ENCODE data around the gene AIMP1. TPM values are rescaled to one million over a fixed set of nuclear protein-coding genes. Genes with fewer than 3 reads are reported as not detected.

Gene AIMP1
- total and polyA plus RNA-seq, 5 experiments from 2014 or later = 56.1 to 95.5 (median 64.6) TPM

GRCh38 chr4:106336618-106337017, 20.3 kb downstream of the AIMP1 start:
- peaks cover 17 to 42% (median 33%) of the 10 kb centered on the region in 4 donors for H3K4me1 Mint-ChIP-seq
- H3K9me3 Mint-ChIP-seq = peaks cover 0 to 24% (median 12%) of the 10 kb centered on the region in 9 donors
- no peak overlapping the region for H3K27ac Mint-ChIP-seq
- no peak for ATAC-seq
- DNase-seq = no peak
- peaks cover 45 to 93% (median 79%) of the 10 kb centered on the region in 3 donors for H3K36me3 Mint-ChIP-seq
- no peaks in the 10 kb centered on the region for H3K27me3 Mint-ChIP-seq
- no peak overlapping the region for H3K4me3 Mint-ChIP-seq
- POLR2A ChIA-PET = no interaction called here

- Mint-ChIP-seq H3K36me3 (peaks cover 42 to 95% (median 81%) of the 10 kb centered on the region in 3 donors), H3K4me1 (peaks cover 24 to 55% (median 44%) of the 10 kb centered on the region in 4 donors)
Observed at GRCh38 chr4:106337916-106338315, 21.6 kb downstream of the AIMP1 start.

GRCh38 chr4:106338671-106339070, 22.3 kb downstream of the AIMP1 start:
- DNase-seq = no peak
- H3K4me1 Mint-ChIP-seq = peaks cover 24 to 62% (median 49%) of the 10 kb centered on the region in 4 donors
- H3K4me3 Mint-ChIP-seq = no peak overlapping the region
- H3K36me3 Mint-ChIP-seq = peaks cover 42 to 91% (median 76%) of the 10 kb centered on the region in 3 donors
- ATAC-seq = no peak
- POLR2A ChIA-PET = no interaction called here
- H3K27ac Mint-ChIP-seq = no peak overlapping the region
- H3K9me3 Mint-ChIP-seq = peaks cover 0 to 24% (median 12%) of the 10 kb centered on the region in 9 donors
- no peaks in the 10 kb centered on the region for H3K27me3 Mint-ChIP-seq

More at GRCh38 chr4:106337916-106338315, 21.6 kb downstream of the AIMP1 start:
- POLR2A ChIA-PET = no interaction called here
- Mint-ChIP-seq H3K27ac (no peak overlapping the region), H3K4me3 (no peak overlapping the region), H3K27me3 (no peaks in the 10 kb centered on the region), H3K9me3 (peaks cover 0 to 24% (median 12%) of the 10 kb centered on the region in 9 donors)
- DNase-seq (no peak), ATAC-seq (no peak)

GRCh38 chr4:106339431-106339830, 23.1 kb downstream of the AIMP1 start:
- Mint-ChIP-seq H3K36me3 (peaks cover 42 to 90% (median 71%) of the 10 kb centered on the region in 3 donors), H3K4me1 (peaks cover 29 to 68% (median 55%) of the 10 kb centered on the region in 4 donors), H3K4me3 (peak overlapping the region in 2 of 10 donors; percentile 0 to 34), H3K27ac (peak overlapping the region in 1 of 10 donors; percentile 29), H3K9me3 (peaks cover 0 to 24% (median 12%) of the 10 kb centered on the region in 9 donors), H3K27me3 (no peaks in the 10 kb centered on the region)
- DNase-seq (no peak), ATAC-seq (no peak)
- POLR2A ChIA-PET = no interaction called here

GRCh38 chr4:106340774-106341173, 24.4 kb downstream of the AIMP1 start:
- ATAC-seq (no peak), DNase-seq (no peak)
- peak overlapping the region in 8 of 10 donors; percentile 0 to 62 (median 26) for H3K4me3 Mint-ChIP-seq
- H3K4me1 Mint-ChIP-seq = peaks cover 30 to 67% (median 56%) of the 10 kb centered on the region in 4 donors
- H3K36me3 Mint-ChIP-seq = peaks cover 42 to 90% (median 61%) of the 10 kb centered on the region in 3 donors
- H3K27ac Mint-ChIP-seq = peak overlapping the region in 3 of 10 donors; percentile 13 to 17 (median 17)
- POLR2A ChIA-PET = no interaction called here
- H3K27me3 Mint-ChIP-seq = no peaks in the 10 kb centered on the region
- H3K9me3 Mint-ChIP-seq = peaks cover 0 to 24% (median 12%) of the 10 kb centered on the region in 9 donors

GRCh38 chr4:106343865-106344646, 27.7 kb downstream of the AIMP1 start:
- Mint-ChIP-seq H3K27ac (peak overlapping the region in 1 of 10 donors; percentile 31), H3K36me3 (peaks cover 23 to 81% (median 44%) of the 10 kb centered on the region in 3 donors), H3K9me3 (peaks cover 0 to 11% (median 4%) of the 10 kb centered on the region in 9 donors), H3K4me3 (no peak overlapping the region), H3K4me1 (peaks cover 28 to 58% (median 48%) of the 10 kb centered on the region in 4 donors), H3K27me3 (no peaks in the 10 kb centered on the region)
- ATAC-seq (no peak), DNase-seq (no peak)
- POLR2A ChIA-PET = no interaction called here

GRCh38 chr4:106344647-106344970, 28.3 kb downstream of the AIMP1 start:
- Mint-ChIP-seq H3K36me3 (peaks cover 18 to 81% (median 40%) of the 10 kb centered on the region in 3 donors), H3K27me3 (no peaks in the 10 kb centered on the region), H3K4me3 (no peak overlapping the region), H3K9me3 (peaks cover 0 to 8% (median 0%) of the 10 kb centered on the region in 9 donors), H3K27ac (no peak overlapping the region), H3K4me1 (peaks cover 26 to 52% (median 44%) of the 10 kb centered on the region in 4 donors)
- ATAC-seq (no peak), DNase-seq (no peak)
- POLR2A ChIA-PET = no interaction called here

GRCh38 chr4:106347167-106347566, 30.8 kb downstream of the AIMP1 start:
- POLR2A ChIA-PET = no interaction called here
- no peak overlapping the region for H3K27ac Mint-ChIP-seq
- H3K4me1 Mint-ChIP-seq = peaks cover 14 to 27% (median 21%) of the 10 kb centered on the region in 4 donors
- ATAC-seq (no peak), DNase-seq (no peak)
- H3K4me3 Mint-ChIP-seq = no peak overlapping the region
- no peaks in the 10 kb centered on the region for H3K9me3 Mint-ChIP-seq
- peaks cover 4 to 71% (median 18%) of the 10 kb centered on the region in 3 donors for H3K36me3 Mint-ChIP-seq
- H3K27me3 Mint-ChIP-seq = no peaks in the 10 kb centered on the region

- H3K36me3 Mint-ChIP-seq = peaks cover 4 to 42% (median 16%) of the 10 kb centered on the region in 3 donors
- H3K27me3 Mint-ChIP-seq = no peaks in the 10 kb centered on the region
- no peak overlapping the region for H3K4me3 Mint-ChIP-seq
- no peaks in the 10 kb centered on the region for H3K4me1 Mint-ChIP-seq
- H3K27ac Mint-ChIP-seq = no peak overlapping the region
- no peak for DNase-seq
- POLR2A ChIA-PET = no interaction called here
- ATAC-seq = no peak
- no peaks in the 10 kb centered on the region for H3K9me3 Mint-ChIP-seq
Observed at GRCh38 chr4:106351016-106351415, 34.7 kb downstream of the AIMP1 start.

- POLR2A ChIA-PET = no interaction called here
- H3K27me3 Mint-ChIP-seq = no peaks in the 10 kb centered on the region
- no peaks in the 10 kb centered on the region for H3K4me1 Mint-ChIP-seq
Observed at GRCh38 chr4:106353786-106354185, 37.4 kb downstream of the AIMP1 start.

GRCh38 chr4:106355193-106355592, 38.8 kb downstream of the AIMP1 start:
- DNase-seq = no peak
- H3K9me3 Mint-ChIP-seq = no peaks in the 10 kb centered on the region
- peaks cover 0 to 13% (median 3%) of the 10 kb centered on the region in 3 donors for H3K36me3 Mint-ChIP-seq
- H3K4me3 Mint-ChIP-seq = no peak overlapping the region
- H3K27ac Mint-ChIP-seq = no peak overlapping the region
- ATAC-seq = no peak
- peaks cover 0 to 2% (median 0%) of the 10 kb centered on the region in 5 donors for H3K27me3 Mint-ChIP-seq
- POLR2A ChIA-PET = no interaction called here
- no peaks in the 10 kb centered on the region for H3K4me1 Mint-ChIP-seq

More at GRCh38 chr4:106353786-106354185, 37.4 kb downstream of the AIMP1 start:
- ATAC-seq = no peak
- H3K36me3 Mint-ChIP-seq = peaks cover under 1 to 20% (median 6%) of the 10 kb centered on the region in 3 donors
- H3K9me3 Mint-ChIP-seq = no peaks in the 10 kb centered on the region
- no peak for DNase-seq
- H3K27ac Mint-ChIP-seq = no peak overlapping the region
- H3K4me3 Mint-ChIP-seq = no peak overlapping the region

- no peak overlapping the region for H3K27ac Mint-ChIP-seq
- no peak overlapping the region for H3K4me3 Mint-ChIP-seq
- POLR2A ChIA-PET = no interaction called here
- peaks cover 0 to 3% (median 0%) of the 10 kb centered on the region in 3 donors for H3K36me3 Mint-ChIP-seq
- no peak for ATAC-seq
- peaks cover 0 to 5% (median 1%) of the 10 kb centered on the region in 5 donors for H3K27me3 Mint-ChIP-seq
- no peaks in the 10 kb centered on the region for H3K9me3 Mint-ChIP-seq
- DNase-seq = no peak
- H3K4me1 Mint-ChIP-seq = no peaks in the 10 kb centered on the region
Observed at GRCh38 chr4:106358899-106359298, 42.5 kb downstream of the AIMP1 start.

GRCh38 chr4:106362086-106362825, 45.9 kb downstream of the AIMP1 start:
- peaks cover 0 to 11% (median 4%) of the 10 kb centered on the region in 5 donors for H3K27me3 Mint-ChIP-seq
- H3K4me3 Mint-ChIP-seq = no peak overlapping the region
- ATAC-seq (no peak), DNase-seq (no peak)
- peaks cover 0 to 3% (median 0%) of the 10 kb centered on the region in 3 donors for H3K36me3 Mint-ChIP-seq
- POLR2A ChIA-PET = no interaction called here
- H3K4me1 Mint-ChIP-seq = no peaks in the 10 kb centered on the region
- no peak overlapping the region for H3K27ac Mint-ChIP-seq
- H3K9me3 Mint-ChIP-seq = no peaks in the 10 kb centered on the region

Measured in naive thymus-derived CD8-positive, alpha-beta T cell (primary cell).